Activated CD8-positive, alpha-beta memory T cell treated with anti-CD3 and anti-CD28 coated beads for 4 hours (primary cell): Measurements from ENCODE around the gene TRIM25.

ENCODE experiments used
- DNase-seq, 2 donors: peaks; one replicate each; pipeline ENCODE4 v3.0.0-alpha.2; 2020; ENCODE audit warnings: low read depth in 2 of 2

Gene TRIM25

GRCh38 chr17:56928586-56928985 lies 14.7 kb upstream of the TRIM25 start:
- no peak for DNase-seq

GRCh38 chr17:56926704-56927103 lies 12.9 kb upstream of the TRIM25 start:
- no peak for DNase-seq

GRCh38 chr17:56926270-56926669 lies 12.4 kb upstream of the TRIM25 start:
- no peak for DNase-seq

- DNase-seq: no peak
Measured at GRCh38 chr17:56925088-56925487, 11.2 kb upstream of the TRIM25 start.

- no peak for DNase-seq
Measured at GRCh38 chr17:56919717-56920116, 5.9 kb upstream of the TRIM25 start.

- no peak for DNase-seq
Measured at GRCh38 chr17:56918916-56919315, 5.1 kb upstream of the TRIM25 start.

GRCh38 chr17:56917559-56918296 lies 3.9 kb upstream of the TRIM25 start:
- DNase-seq: no peak

GRCh38 chr17:56914581-56915273 lies 878 bp upstream of the TRIM25 start:
- DNase-seq: no peak

GRCh38 chr17:56913353-56913866 lies 439 bp downstream of the TRIM25 start:
- DNase-seq: no peak

GRCh38 chr17:56913000-56913311 lies 893 bp downstream of the TRIM25 start:
- DNase-seq: no peak

- no peak for DNase-seq
Measured at GRCh38 chr17:56912105-56912999, 1.5 kb downstream of the TRIM25 start.

- DNase-seq: no peak
Measured at GRCh38 chr17:56910509-56911235, 3.2 kb downstream of the TRIM25 start.

GRCh38 chr17:56909742-56910508 lies 3.9 kb downstream of the TRIM25 start:
- DNase-seq: no peak

GRCh38 chr17:56908001-56908542 lies 5.8 kb downstream of the TRIM25 start:
- DNase-seq: no peak

- no peak for DNase-seq
Measured at GRCh38 chr17:56903560-56903959, 10.3 kb downstream of the TRIM25 start.

GRCh38 chr17:56902348-56902747 lies 11.5 kb downstream of the TRIM25 start:
- no peak for DNase-seq

- DNase-seq: no peak
Measured at GRCh38 chr17:56899403-56899802, 14.4 kb downstream of the TRIM25 start.

- DNase-seq: no peak
Measured at GRCh38 chr17:56898874-56899273, 15.0 kb downstream of the TRIM25 start.

GRCh38 chr17:56897646-56898424 lies 16.0 kb downstream of the TRIM25 start:
- DNase-seq: no peak

- DNase-seq: no peak
Measured at GRCh38 chr17:56896968-56897359, 16.9 kb downstream of the TRIM25 start.
